Left kidney (tissue), 2 donors: ENCODE results near the gene DNAAF3. TPM values are rescaled to one million over a fixed set of nuclear protein-coding genes. Genes with fewer than 3 reads are reported as not detected.
A peak's percentile ranks its signal among the peaks of the same experiment; 100 is the strongest.
"Not testable (repeated sequence)": the region's sequence is repeated elsewhere in the genome, so short reads cannot be mapped to it uniquely, and the experiment has no call there.

ENCODE experiments used
- DNase-seq: peaks from one replicate; pipeline ENCODE4 v3.0.0-alpha.2; 2013
- polyA plus RNA-seq: library from polyadenylated mRNA; unstranded; fragments of 120-200 nt; gene quantifications from one replicate; pipeline ENCODE4 v1.2.1, GENCODE V29; 2013; ENCODE audit not compliant: insufficient read length

DNAAF3 gene
- polyA plus RNA-seq, 1 donor, result 7.5 TPM

DNA sequence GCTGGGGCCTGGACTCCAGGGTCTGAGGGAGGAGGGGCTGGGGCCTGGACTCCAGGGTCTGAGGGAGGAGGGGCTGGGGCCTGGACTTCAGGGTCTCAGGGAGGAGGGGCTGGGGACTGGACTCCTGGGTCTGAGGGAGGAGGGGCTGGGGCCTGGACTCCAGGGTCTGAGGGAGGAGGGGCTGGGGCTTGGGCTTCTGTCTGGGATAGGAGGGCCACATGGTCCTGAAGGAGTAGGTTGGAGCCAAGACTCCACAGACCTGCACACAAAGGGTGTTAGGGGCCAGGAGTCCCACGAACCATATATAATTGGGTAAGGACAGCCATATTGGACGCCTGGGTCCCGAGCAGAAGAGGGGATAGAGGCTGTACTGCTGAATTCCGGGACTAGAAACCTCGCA, 10.6 kb downstream of the DNAAF3 start:
- DNase-seq, result not testable (repeated sequence)

- no peak for DNase-seq
Observed at GRCh38 chr19:55153652-55154264, 12.7 kb downstream of the DNAAF3 start.

GRCh38 chr19:55152017-55152416, 14.4 kb downstream of the DNAAF3 start:
- no peak for DNase-seq

GRCh38 chr19:55149078-55150003, 17.1 kb downstream of the DNAAF3 start, which contains the start of gene TNNT1:
TNNT1 (minus strand) TSS chr19:55149206; CDS start chr19:55147157, 2,049 bp downstream.
- no peak for DNase-seq

GRCh38 chr19:55147545-55148251, 18.7 kb downstream of the DNAAF3 start:
- no peak for DNase-seq

DNA sequence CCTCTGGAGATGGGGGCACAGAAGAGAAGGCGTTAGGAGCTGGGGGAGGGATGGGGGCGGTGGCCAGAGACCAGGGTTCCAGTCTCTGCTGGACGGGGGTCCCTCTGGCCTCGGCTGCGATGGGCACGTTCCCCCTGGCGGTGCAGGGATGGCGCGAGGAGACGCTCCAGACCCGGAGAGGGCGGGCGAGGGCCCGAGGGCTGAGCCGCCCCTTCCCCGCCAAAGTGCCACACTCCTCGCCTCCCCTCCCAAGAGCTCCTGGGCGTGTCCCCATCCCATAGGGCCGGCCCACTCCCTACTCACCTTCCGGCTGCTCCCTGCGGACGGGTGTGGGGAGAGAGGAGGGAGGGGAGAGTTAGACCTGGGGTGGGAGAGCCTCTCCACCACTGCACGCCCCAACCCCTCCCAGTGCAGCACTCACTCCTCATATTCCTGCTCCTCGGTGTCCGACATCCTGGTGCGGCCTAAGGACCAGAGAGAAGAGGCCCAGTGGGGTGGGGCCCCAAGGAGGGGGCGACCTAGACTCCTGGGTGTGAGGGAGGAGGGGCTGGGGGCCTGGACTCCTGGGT, 19.6 kb downstream of the DNAAF3 start:
- DNase-seq, result peak; percentile 50

- DNase-seq, result no peak
Observed at GRCh38 chr19:55146078-55146704, 20.2 kb downstream of the DNAAF3 start.

DNA sequence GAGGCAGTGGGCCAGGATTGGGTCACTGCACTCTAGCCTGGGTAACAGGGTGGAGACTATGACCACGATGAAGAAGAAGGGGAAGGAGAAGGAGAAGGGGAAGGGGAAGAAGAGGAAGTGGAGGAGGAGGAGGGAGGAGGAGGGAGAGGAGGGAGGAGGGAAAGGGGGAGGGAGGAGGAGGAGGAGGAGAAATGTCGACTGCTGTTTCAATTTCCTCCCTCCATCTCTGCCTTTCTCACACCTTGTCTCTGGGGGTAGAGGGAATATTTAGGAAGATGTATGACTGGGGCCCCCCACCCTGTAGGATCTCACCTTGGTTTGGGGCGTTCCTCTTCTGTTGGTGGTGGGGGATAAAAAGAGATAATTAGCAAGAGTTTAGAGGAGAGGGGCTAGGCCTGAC, 21.2 kb downstream of the DNAAF3 start:
- no peak for DNase-seq

- DNase-seq, result no peak
Observed at GRCh38 chr19:55141696-55142095, 24.7 kb downstream of the DNAAF3 start.

DNA sequence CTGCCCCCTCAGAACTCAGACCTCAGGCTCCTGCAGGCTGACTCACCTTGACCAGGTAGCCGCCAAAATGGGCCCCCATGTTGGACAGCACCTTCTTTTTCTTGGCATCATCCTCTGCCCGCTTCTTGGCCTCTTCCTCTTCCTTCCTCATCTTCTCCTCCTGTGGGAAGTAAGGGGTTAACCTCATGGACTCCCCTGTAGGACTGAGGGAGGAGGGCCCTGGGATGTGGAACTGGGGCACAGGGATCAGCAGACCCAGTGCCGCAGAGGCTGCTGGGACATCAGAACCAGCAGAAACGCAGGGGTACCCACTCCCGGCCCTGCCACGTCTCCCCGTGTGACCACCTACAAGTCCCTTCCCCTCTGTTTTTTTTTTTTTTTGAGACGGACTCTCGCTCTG, 28.5 kb downstream of the DNAAF3 start:
- DNase-seq, result no peak

DNA sequence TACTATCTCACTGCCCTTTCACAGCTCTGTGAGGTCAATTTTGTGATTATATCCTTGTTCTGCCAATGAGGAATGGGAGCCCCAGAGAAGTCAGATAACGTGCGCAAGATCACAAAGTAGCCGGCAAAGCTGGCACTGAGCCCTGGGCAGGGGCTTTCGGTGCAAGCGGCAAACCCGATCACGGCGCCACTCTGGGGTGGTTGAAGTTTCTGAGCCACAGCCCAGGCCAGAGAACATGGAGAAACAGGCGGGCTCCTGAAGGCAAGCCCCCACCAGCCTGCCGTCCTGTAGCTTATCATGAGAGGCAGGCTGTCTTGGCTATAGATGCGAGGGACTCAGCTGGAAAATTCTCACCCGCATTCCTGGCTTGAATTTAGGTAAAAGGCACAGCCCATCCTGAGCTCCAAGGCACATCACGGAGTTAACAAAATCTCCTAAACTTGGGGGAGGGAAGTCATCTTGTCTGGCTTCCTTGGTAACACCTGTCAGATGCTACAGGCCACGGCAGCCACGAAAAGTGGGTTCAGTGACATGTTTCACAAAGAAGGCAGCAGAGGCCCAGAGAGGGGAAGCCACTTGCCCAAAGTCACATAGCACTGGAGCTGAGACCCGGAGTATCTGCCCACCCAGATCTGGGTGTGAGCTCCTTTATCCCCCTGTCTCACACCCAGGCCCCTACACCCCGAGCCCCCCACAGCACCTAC, 29.9 kb downstream of the DNAAF3 start:
- no peak for DNase-seq

DNA sequence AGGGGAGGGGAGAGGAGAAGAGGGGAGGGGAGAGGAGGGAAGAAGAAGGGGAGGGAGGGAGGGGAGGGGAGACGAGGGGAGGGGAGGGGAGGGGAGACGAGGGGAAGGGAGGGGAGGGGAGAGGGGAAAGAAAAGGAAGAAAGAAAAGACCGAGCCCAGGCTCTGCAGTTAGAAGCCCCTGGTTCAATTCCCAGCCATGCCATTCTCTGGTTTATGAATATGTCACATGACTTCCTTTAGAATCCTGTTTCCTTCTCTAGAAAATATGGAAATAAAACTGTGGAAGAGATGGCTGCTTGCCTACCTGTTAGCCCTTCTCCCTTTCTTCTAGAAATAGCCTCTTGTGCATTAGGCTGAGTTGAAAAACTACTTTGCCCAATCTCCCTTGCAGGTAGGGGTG, 31.7 kb downstream of the DNAAF3 start:
- no peak for DNase-seq

DNA sequence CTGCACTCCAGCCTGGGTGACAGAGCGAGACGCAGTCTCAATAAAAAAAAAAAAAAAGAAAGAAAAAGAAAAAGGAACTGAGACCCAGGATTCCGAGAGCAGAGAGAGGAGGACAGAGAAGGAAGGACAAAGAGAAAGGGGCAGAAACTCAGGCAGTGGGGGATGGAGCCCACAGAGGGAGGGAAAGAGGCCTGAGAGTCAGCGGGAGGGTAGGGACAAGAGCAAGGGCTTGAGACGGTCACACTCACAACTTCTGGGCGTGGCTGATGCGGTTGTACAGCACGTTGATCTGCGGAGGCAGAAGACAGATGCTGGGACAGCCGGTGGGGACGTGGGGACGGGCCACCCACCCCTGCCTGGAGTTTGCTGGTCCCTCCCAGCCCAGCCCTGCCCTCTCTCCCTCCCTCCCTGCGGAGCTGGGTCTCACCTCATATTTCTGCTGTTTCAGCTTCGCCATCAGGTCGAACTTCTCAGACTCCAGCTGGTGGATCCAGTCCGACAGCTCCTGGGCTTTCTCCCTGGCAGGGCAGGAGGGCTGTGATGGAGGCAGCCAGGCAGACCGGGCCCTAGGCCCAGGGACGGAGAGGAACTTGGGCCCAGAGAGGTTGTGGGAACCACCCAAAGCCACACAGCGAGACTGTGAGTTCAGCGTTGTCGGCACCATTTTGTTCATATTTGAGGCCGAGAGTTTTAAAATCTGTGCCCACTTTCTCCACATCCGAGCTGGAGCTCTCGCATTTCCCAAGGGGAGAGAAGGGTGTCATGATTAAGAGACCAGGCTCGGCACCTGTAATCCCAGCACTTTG, 32.6 kb downstream of the DNAAF3 start:
- DNase-seq, result no peak

GRCh38 chr19:55132453-55133129, 33.8 kb downstream of the DNAAF3 start:
- DNase-seq, result no peak

DNA sequence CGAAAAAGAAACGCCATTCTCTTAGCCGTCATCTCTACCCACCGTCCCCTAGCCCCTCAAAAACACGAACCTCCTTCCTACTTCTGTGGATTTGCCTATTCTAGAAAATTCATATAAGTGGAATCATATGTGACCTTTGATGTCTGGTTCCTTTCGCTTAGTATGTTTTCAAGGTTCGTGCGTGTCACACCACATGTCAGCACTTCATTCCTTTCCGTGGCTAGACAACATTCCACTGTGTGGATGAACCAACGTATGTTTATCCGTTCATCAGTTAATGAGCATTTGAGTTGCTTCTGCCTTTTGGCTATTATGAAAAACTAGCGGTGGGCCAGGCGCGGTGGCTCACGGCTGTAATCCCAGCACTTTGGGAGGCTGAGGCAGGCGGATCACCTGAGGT, 35.0 kb downstream of the DNAAF3 start:
- no peak for DNase-seq

DNA sequence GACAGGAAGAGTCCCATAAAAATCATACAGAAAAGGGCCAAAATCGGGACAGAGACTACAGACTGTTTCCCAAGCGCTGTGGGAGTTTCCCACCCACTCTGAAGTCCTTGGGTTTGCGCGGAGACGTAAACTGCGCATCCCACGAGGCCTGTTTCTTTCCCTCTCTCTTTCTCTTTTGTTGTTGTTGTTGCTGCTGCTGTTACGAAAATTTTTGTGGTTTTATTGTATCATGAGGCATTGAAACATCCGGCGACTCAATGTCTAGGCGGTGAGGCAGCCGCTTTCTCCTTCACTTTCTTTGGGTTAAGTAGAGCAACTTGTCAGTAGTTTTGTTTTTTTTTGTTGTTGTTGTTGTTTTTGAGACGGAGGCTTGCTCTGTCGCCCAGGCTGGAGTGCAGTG, 47.4 kb downstream of the DNAAF3 start:
- no peak for DNase-seq

DNA sequence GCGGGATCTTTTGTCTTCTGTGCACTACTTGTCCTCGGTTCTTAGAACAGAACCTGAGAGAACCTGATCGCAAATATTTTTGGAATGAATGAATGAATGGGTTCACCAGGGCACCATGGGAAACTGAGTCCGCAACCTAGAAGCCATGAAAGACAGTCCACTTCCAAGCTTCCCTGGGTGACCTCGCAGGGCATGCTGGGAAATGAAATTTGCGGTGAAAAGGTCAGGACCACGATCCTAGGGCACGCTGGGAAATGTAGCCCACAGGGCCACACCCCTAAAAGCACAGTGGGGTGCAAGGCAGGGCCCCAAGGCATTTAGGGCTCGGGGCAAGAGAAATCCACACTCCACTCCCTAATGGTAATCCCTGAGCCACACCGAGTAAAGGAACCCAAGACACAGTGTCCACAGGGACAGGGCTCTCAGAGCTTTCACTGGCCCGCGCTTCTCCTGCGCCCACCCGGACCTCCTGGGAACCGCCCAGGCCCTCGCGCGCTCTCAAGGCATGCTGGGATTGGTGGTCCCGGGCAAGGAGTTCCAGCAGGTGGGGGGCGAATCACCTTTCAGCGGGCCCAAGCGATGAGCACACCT, 47.9 kb downstream of the DNAAF3 start:
- peak; percentile 35 for DNase-seq

- peak; percentile 98 for DNase-seq
Observed at GRCh38 chr19:55117663-55118391, 48.6 kb downstream of the DNAAF3 start.
